ENCODE data around the gene CNP.
"Not testable (repeated sequence)": the region's sequence is repeated elsewhere in the genome, so short reads cannot be mapped to it uniquely, and the experiment has no call there.

DNA sequence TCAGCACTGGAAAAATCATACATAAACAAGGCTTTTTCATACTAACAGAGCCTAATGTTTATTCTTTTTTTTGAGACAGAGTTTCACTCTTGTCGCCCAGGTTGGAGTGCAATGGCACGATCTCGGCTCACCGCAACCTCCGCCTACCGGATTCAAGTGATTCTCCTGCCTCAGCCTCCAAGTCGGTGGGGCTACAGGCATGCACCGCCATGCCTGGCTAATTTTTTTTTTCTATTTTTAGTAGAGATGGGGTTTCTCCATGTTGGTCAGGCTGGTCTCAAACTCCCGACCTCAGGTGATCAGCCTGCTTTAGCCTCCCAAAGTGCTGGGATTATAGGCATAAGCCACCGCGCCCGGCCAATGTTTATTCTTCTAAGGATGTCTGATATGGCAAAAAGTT, 47.1 kb downstream of the CNP start:
- TF ChIP-seq POLR2AphosphoS5 (IDR thresholded peaks at IDR 0.05; ENCODE audit: insufficient read depth in 1 of 2, low read depth in 1 of 2); POLR2A (IDR thresholded peaks at IDR 0.05): not testable (repeated sequence)

Measured in vagina (tissue), 2 donors.